ENCODE measurements around the gene OIP5. TPM values are rescaled to one million over a fixed set of nuclear protein-coding genes. Genes with fewer than 3 reads are reported as not detected.

The OIP5 gene
- total and polyA plus RNA-seq, 2 donors (not counting 3 experiments of a cell fraction or from before 2014, with no cell fraction given): 11.4 to 11.8 TPM

DNA sequence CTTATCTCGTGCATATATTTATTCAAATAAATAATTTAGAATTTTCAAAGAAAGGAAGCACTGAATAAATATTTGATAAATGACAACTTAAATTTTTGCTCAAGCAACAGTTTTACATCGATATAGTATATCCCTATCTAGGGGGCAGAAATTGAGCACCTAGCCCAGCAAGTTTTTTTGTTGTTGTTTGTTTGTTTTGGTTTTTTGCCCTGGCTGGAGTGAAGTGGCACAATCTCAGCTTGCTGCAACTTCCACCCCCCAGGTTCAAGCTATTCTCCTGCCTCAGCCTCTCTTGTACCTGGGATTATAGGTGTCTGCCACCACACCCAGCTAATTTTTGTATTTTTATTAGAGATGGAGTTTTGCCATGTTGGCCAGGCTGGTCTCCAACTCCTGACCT, 42.4 kb downstream of the OIP5 start:
- H3K36me3 ChIP-seq (ENCODE audit: control insufficient read depth in 2 of 2, extremely low read depth in 1 of 2, insufficient read depth in 2 of 2, low read length in 2 of 2): peaks cover 12 to 21% of the 10 kb centered on the region in 2 experiments
- no peak for TF ChIP-seq CTCF (IDR thresholded peaks at IDR 0.05; ENCODE audit: extremely low read depth in 1 of 2, insufficient read depth in 1 of 2, low read depth in 1 of 2, low read length in 2 of 2)
- no peak for TF ChIP-seq POLR2A (IDR thresholded peaks at IDR 0.05; ENCODE audit: low read depth, low read length)
- no peak for TF ChIP-seq JUN (IDR thresholded peaks at IDR 0.05; ENCODE audit: borderline replicate concordance, insufficient read depth, insufficient read length, low read depth)
- no peak for TF ChIP-seq FOS (IDR thresholded peaks at IDR 0.05; ENCODE audit: borderline replicate concordance, insufficient read depth, low read length)
- no peak for TF ChIP-seq POLR2AphosphoS5 (IDR thresholded peaks at IDR 0.05; ENCODE audit: insufficient read depth, low read depth, low read length)
- no peak for TF ChIP-seq MAX (IDR thresholded peaks at IDR 0.05; ENCODE audit: insufficient read depth, insufficient read length)
- no peak for TF ChIP-seq MYC (IDR thresholded peaks at IDR 0.05; ENCODE audit: low read depth, low read length)
- no peak for TF ChIP-seq EZH2 (IDR thresholded peaks at IDR 0.05; ENCODE audit: borderline replicate concordance, low read depth, low read length, severe bottlenecking)
- no peak for TF ChIP-seq GATA2 (IDR thresholded peaks at IDR 0.05; ENCODE audit: insufficient read depth, insufficient read length, low read depth, low read length)
- DNase-seq (ENCODE audit: low read depth, low spot score) (no peak), FAIRE-seq (no peak)
- no peaks in the 10 kb centered on the region for H3K27me3 ChIP-seq (ENCODE audit: control insufficient read depth in 2 of 2, insufficient read depth in 2 of 2, low read length in 2 of 2)
- ChIA-PET CTCF (no interaction called here), POLR2A (no interaction called here)
- H4K20me1 ChIP-seq (replicated peaks; ENCODE audit: control insufficient read depth, extremely low read depth, insufficient read depth, low read length): no peaks in the 10 kb centered on the region
- BruUV-seq (replicated peaks): no TSS peak
- H3K4me2 ChIP-seq (ENCODE audit: insufficient read depth, low read length): no peak overlapping the region
- no peak overlapping the region for H2AFZ ChIP-seq (ENCODE audit: low read depth, low read length)
- no peaks in the 10 kb centered on the region for H3K9me1 ChIP-seq (replicated peaks; ENCODE audit: control insufficient read depth, extremely low read depth, insufficient read depth, low read length)
- H3K27ac ChIP-seq (ENCODE audit: insufficient read depth, low read depth, low read length): no peak overlapping the region
- intact Hi-C loops (cut with micrococcal nuclease): no loop called here
- no peak overlapping the region for H3K9ac ChIP-seq (replicated peaks; ENCODE audit: extremely low read depth, insufficient read depth, low read length)
- peaks cover 46% of the 10 kb centered on the region for H3K79me2 ChIP-seq (ENCODE audit: control insufficient read depth, insufficient read depth, low read length)
- no peaks in the 10 kb centered on the region for H3K9me3 ChIP-seq (replicated peaks; ENCODE audit: control insufficient read depth, insufficient read depth, low read length)
- no peak overlapping the region for H3K4me3 ChIP-seq (replicated peaks in 1 of 3; ENCODE audit: insufficient read depth in 1 of 3, low read depth in 1 of 3, low read length in 3 of 3)
- dilution Hi-C loops (cut with MboI; ENCODE audit: extremely low pct_ligation_motif_present, low sequenced_read_pairs): no loop called here
- peaks cover 6% of the 10 kb centered on the region for H3K4me1 ChIP-seq (ENCODE audit: control insufficient read depth, extremely low read depth, insufficient read depth, low read length)

Measured in endothelial cell of umbilical vein (primary cell).